GM12891 (cell line): ENCODE data around the gene RNF212B.
"Not testable (repeated sequence)": the region's sequence is repeated elsewhere in the genome, so short reads cannot be mapped to it uniquely, and the experiment has no call there.

ENCODE experiments used
- POLR2A ChIP-seq: IDR thresholded peaks from 2 replicates; pipeline ENCODE4 v1.6.1; 2011; ENCODE audit warnings: low read depth, low read length, control low read depth
- POLR2AphosphoS5 ChIP-seq: IDR thresholded peaks from 2 replicates; pipeline ENCODE4 v1.6.1; 2011; ENCODE audit warnings: low read depth, low read length, control low read depth
- SPI1 ChIP-seq: IDR thresholded peaks from 2 replicates; pipeline ENCODE4 v1.6.1; 2011; ENCODE audit warnings: low read depth, low read length, control low read depth

- not testable (repeated sequence) for TF ChIP-seq POLR2AphosphoS5, POLR2A, SPI1
These were observed 41.2 kb upstream of the RNF212B start for GRCh38 chr14:23196487-23196886.
